ENCODE results near the gene ATG2B.

ATG2B gene

DNA sequence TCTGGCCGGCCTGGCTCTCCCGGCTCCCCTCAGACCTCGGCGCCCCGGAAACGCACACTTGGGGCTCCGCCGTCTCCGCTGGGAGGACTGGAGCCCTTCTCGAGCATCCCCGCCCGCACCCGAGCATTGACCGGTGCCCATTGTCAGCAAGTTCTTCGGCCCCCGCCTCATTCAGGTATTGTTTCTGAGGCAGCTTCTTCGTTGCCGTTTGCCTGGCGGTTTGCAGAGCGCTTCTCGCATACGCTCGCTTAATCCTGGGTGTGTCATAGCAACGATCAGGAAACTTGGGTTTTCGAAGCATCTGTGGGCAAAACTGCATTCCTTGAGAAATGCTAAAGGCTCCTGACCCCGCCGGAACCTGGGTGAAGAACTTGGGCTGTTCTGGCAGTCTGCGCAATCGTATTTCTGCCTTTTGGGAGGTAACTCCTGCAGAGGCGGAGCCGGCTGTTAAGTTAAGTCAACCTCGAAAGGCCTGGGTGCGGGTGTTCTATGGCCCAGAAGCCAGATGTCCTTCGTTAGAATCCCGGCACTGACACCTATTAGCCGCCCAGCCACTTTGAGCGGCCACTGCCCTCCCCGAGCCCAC lies 703 bp upstream of the ATG2B start:
- H3K4me3 ChIP-seq (ENCODE audit: low read depth, low read length), result peak overlapping the region; percentile 96
- in situ Hi-C loops (cut with HindIII; ENCODE audit: low sequenced_read_pairs), result no loop called here
- peak; percentile 42 for DNase-seq (ENCODE audit: low read depth, low spot score)
- TF ChIP-seq, protein P1, sequence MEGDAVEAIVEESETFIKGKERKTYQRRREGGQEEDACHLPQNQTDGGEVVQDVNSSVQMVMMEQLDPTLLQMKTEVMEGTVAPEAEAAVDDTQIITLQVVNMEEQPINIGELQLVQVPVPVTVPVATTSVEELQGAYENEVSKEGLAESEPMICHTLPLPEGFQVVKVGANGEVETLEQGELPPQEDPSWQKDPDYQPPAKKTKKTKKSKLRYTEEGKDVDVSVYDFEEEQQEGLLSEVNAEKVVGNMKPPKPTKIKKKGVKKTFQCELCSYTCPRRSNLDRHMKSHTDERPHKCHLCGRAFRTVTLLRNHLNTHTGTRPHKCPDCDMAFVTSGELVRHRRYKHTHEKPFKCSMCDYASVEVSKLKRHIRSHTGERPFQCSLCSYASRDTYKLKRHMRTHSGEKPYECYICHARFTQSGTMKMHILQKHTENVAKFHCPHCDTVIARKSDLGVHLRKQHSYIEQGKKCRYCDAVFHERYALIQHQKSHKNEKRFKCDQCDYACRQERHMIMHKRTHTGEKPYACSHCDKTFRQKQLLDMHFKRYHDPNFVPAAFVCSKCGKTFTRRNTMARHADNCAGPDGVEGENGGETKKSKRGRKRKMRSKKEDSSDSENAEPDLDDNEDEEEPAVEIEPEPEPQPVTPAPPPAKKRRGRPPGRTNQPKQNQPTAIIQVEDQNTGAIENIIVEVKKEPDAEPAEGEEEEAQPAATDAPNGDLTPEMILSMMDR (IDR thresholded peaks at IDR 0.05; ENCODE audit: low read depth, low read length), result no peak

DNA sequence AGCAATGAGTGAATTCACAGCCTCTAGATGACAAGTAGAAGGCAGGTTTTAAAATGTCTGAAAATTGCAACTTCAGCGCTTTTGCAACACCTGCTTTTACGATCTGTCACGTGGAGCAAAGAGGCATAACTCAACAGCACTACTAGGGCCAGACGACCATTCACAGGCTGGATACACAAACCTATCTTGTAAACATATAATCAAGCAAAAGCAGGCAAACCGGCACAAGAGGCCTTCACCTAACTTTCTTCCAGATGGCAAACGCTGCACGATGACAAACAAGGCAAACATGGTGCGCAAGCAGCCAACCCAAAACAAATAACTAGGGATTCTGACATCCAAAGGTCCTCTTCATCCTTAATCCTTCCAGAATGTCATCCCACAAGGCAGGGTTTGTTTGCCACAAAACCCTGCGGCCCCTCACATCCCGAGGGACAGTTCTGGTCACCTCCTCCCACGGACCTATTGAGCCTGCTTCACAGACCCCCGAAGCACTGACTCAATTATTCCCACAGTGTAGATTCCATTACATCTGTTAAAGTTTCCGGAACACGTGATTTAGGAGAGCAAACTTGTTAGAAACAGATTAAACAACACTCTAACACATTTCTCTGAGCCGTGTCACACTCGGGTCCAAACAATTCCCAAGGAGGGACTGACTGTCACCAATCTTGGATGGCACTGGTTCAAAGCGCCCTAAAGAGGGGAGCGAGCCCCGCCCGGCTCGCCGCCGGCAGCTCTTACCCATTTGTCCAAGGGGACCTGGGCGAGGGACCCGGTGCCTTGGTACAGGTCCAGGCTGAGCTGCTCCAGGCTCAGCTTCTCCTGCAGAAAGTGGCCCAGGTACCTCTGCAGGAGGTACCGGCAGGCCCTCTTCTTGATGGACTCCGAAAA lies 823 bp downstream of the ATG2B start:
- in situ Hi-C loops (cut with HindIII; ENCODE audit: low sequenced_read_pairs), result no loop called here
- H3K4me3 ChIP-seq (ENCODE audit: low read depth, low read length), result peak overlapping the region; percentile 96
- peak; percentile 33 for DNase-seq (ENCODE audit: low read depth, low spot score)
- TF ChIP-seq, protein P1 (IDR thresholded peaks at IDR 0.05; ENCODE audit: low read depth, low read length), result no peak

DNA sequence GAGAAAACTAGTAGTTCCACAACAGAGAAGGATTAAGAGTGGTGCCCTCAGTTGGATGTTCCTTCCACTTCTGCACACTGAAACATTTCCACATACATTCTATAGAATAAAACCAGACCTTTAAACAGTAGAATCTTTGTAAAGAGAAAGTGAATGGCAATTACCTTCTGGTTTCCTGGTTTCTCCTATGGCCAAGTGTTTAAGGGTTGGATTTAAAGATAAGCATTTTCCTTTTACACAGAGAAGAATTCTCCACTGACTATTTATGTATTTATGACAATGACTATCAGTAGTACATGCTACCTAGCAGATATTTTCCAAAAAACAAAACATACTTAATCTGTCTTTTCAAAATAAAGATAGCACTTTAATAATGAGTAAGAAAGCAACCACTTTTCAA lies 3.2 kb downstream of the ATG2B start:
- in situ Hi-C loops (cut with HindIII; ENCODE audit: low sequenced_read_pairs), result no loop called here
- DNase-seq (ENCODE audit: low read depth, low spot score), result no peak
- TF ChIP-seq, protein P1 (IDR thresholded peaks at IDR 0.05; ENCODE audit: low read depth, low read length), result no peak
- H3K4me3 ChIP-seq (ENCODE audit: low read depth, low read length), result no peak overlapping the region

DNA sequence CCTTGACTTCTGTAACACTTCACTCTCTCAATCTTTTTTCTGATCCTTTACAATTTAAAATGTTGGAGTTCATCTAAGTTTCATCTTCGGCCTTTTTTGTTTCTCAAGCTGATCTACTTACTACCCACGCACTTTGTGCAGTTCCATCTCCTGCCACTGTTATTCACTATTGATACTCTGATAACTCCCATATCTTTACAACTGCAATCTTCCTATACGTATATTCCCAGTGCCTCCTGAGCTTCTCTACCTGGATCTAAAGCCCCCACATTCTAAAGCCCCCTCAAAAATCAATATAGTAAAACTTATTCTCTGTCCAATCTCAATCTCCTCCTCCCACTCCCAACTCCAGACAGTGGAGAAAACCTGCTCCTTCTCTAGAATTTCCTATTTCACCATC lies 5.9 kb downstream of the ATG2B start:
- DNase-seq (ENCODE audit: low read depth, low spot score), result no peak
- TF ChIP-seq, protein P1 (IDR thresholded peaks at IDR 0.05; ENCODE audit: low read depth, low read length), result no peak
- H3K4me3 ChIP-seq (ENCODE audit: low read depth, low read length), result no peak overlapping the region
- in situ Hi-C loops (cut with HindIII; ENCODE audit: low sequenced_read_pairs), result no loop called here

DNA sequence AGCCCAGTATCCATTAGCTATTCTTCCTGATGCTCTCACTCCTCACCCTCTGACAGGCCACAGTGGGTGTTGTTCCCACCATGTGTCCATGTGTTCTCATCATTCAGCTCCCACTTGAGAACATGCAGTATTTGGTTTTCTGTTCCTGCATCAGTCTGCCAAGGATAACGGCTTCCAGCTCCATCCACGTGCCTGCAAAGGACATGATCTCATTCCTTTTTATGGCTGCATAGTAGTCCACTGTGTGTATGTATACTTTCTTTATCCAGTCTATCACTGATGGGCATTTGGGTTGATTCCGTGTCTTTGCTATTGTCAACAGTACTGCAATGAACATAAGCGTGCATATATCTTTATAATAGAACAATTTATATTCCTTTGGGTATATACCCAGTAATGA lies 8.9 kb downstream of the ATG2B start:
- in situ Hi-C loops (cut with HindIII; ENCODE audit: low sequenced_read_pairs), result no loop called here
- H3K4me3 ChIP-seq (ENCODE audit: low read depth, low read length), result no peak overlapping the region
- no peak for DNase-seq (ENCODE audit: low read depth, low spot score)
- TF ChIP-seq, protein P1 (IDR thresholded peaks at IDR 0.05; ENCODE audit: low read depth, low read length), result no peak

DNA sequence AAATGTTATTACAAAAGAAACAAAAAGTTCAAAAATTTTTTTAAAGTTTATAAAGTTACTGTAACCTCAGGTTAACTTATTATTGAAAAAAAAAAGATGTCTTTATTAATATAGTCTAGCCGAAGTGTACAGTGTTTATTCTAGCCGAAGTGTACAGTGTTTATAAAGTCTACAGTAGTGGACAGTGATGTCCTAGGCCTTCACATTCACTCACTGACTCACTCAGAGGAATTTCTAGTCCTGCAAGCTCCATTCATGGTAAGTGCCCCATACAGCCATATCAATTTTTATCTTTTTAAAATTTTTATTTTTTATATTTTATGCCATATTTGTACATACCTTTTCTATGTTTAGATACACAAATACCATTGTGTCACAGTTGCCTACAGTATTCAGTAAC lies 10.4 kb downstream of the ATG2B start:
- TF ChIP-seq, protein P1 (IDR thresholded peaks at IDR 0.05; ENCODE audit: low read depth, low read length), result no peak
- no peak for DNase-seq (ENCODE audit: low read depth, low spot score)
- in situ Hi-C loops (cut with HindIII; ENCODE audit: low sequenced_read_pairs), result no loop called here
- H3K4me3 ChIP-seq (ENCODE audit: low read depth, low read length), result no peak overlapping the region

Data from astrocyte of the spinal cord (primary cell).